GM12874 (cell line): ENCODE data around the gene LYPD6B.

ENCODE experiments used
- TF ChIP-seq, protein P1 (sequence below): IDR thresholded peaks from 2 replicates; pipeline ENCODE4 v1.5.1; 2011; ENCODE audit warnings: low read depth, mild to moderate bottlenecking, control low read depth, low read length, moderate library complexity; ENCODE audit not compliant: insufficient read depth

Gene LYPD6B

DNA sequence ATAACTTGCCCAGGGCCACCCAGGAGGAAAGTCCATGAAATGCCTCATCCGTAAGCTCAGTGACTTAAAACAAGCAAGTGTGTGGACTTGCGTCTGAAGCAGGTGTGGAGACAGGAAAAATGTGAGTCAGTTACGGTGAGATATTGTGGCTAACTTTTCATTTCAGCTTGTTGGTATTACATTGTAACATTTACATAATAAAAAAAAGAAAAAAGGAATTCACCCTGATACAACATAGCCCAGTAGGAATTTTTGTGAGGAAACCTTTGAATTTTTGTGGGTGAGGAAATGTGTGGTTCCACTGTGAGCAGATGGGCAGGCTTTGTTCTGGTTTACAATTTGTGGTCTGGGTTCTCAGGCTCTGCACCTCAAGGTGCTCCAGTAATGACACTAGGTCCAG, 33.7 kb upstream of the LYPD6B start:
- TF ChIP-seq, protein P1, sequence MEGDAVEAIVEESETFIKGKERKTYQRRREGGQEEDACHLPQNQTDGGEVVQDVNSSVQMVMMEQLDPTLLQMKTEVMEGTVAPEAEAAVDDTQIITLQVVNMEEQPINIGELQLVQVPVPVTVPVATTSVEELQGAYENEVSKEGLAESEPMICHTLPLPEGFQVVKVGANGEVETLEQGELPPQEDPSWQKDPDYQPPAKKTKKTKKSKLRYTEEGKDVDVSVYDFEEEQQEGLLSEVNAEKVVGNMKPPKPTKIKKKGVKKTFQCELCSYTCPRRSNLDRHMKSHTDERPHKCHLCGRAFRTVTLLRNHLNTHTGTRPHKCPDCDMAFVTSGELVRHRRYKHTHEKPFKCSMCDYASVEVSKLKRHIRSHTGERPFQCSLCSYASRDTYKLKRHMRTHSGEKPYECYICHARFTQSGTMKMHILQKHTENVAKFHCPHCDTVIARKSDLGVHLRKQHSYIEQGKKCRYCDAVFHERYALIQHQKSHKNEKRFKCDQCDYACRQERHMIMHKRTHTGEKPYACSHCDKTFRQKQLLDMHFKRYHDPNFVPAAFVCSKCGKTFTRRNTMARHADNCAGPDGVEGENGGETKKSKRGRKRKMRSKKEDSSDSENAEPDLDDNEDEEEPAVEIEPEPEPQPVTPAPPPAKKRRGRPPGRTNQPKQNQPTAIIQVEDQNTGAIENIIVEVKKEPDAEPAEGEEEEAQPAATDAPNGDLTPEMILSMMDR: no peak

DNA sequence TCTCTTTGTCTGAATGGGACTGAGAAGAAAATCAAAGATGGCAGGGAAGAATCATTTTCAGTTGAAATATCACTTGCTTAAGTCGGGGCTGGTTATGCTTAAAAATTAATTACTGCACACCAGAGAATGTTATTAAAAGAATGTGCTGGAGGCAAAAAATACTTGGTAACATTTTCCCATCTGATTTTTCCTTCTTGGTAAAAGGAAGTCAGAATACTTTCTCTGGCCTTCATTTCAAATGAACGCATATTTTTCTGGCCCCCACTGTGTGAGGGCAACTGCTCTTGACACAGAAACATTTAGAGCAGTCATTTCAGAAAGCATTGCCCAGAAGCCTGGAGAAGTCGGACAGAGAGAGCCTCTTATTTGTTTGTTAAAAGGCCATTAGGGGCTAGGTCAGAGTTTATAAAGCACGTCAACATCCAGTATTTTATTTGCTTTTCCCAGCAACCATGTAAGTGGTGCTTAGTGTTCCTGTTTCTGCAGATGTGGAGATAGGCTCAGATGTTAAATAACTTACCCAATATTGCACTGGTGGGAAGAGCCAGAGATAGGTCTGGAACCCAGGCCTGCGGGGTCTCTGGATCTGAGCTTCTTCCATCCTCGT, 32.9 kb upstream of the LYPD6B start:
- TF ChIP-seq, protein P1: no peak

DNA sequence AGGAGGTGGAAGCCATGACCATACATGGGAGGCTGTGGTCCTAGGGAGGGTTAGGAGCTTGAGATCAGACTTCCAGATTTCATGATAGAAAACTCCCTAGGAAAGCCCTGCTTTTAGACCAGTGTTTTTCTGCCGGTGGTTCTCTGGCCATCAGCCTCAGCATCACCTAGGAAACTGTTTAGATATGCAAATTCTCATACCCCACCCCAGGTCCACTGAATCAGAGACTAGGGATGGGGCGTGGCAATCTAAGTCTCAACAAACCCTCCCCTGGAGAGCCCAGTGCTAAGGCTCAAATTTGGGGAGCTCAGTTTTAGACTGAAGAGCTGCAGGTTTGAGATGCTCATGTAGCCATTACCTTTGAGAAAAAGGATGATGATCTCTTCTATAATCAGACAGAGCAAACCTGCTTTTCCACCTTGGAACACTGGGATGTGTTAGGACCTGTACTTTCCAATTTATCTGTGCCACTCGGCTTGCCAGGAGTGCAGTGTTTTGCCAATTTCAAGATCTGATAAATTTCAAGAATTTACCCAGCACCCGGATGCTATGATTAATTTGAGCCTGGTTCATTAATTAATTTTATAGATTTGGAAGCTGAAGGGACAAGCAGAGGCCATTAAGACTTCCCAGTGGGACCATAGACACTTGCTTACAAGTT, 31.5 kb upstream of the LYPD6B start:
- TF ChIP-seq, protein P1: no peak

DNA sequence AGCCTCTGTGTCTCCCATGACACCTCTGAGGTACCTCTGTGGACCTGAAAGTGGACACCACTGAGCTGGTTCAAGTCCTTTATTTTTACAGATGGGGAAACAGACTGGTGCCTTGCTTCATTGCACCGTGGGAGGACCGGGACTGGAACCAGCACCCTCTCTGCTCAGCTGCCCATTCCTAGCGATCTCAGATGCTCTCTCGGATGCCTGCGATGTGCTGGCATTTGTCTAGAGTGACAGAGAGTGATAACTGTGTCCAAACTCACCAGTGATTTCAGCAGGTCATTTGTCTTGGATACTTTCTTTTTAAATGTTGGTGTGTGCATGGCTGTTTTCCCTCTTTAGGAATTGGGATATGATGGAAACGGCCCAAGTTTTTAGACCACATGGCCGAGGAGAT, 30.1 kb upstream of the LYPD6B start:
- TF ChIP-seq, protein P1: no peak

DNA sequence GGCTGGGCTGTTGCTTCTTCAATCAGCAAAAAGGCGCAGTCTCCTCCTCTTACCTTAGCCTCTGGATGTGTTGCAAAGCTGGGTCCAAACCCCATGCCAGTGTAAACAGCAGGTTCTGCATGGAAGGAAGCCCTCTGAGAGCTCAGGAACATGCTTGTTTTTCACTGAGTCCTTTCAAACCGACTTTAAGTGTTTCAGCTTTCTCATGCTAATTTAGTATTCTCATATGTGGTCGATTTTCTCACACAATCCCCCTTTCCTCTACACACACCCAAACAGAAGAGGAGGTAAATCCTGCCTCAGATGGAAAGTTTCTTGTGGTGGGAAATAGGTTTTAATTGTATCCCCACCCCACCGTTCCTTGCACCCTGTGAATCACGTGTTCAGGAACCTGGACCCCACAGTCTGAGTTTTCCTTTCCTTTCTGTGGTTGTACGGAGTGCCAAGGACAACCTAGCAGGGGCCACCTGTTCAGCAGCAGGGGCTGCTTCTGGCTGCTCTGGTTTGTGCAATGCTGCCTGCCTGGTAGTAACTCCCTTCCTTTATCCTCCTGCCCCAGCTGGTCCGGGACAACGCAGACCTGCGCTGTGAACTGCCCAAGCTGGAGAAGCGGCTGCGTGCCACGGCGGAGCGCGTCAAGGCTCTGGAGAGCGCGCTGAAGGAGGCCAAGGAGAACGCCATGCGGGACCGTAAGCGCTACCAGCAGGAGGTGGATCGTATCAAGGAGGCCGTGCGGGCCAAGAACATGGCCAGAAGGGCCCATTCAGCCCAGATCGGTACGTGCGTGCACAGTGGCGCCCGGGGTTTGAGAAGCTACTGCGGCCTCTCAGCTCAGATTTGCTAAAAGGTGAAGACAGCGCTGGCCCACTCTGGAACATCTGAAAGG, 28.7 kb upstream of the LYPD6B start:
- TF ChIP-seq, protein P1: no peak

DNA sequence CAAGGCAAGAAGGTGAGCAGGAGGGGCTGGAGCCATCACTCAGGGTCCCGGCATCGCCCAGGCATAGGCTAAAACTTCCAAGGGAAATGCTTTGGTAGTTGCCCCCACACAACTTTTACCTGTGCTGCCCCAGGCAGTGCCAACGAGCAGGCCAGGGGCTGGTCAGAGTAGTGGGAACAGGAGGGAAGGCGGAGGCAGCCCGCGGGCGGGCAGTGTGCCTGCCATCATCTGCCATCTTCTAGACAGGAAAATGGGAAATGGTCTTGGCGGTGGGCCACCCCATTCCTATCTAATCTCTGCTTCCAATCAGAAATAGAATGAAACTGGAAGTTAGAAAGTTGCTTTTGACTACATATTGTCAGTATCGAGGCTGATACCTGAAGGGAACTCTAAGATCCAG, 26.0 kb upstream of the LYPD6B start:
- TF ChIP-seq, protein P1: no peak

DNA sequence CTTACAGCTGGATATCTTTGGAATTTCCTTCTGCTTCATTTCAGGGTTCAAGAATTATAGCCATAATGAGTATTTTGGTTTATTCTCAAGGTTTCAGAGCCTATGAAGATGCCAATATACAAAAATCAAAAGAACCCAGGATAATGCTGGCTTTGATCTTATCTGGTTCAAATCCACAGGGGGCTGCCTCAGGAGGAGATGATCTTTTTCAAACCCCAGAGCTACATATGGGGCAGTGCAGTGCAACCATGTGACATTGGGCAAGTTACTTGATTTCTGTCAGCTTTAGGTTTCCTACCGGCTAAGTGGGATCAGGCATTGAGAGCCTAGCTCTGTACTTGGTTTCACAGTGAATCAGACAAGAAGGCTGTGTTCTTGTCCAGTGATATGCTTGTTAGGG, 23.0 kb upstream of the LYPD6B start:
- TF ChIP-seq, protein P1: no peak
